Activated B cell treated with CpG ODN at 0.5 μM for 24 hours (primary cell): ENCODE data around the gene LENG1. TPM values are rescaled to one million over a fixed set of nuclear protein-coding genes. Genes with fewer than 3 reads are reported as not detected.

ENCODE experiments used
- ATAC-seq: fragments of 200-7000 bp; cut with Tn5 transposase; one replicate; pipeline ENCODE4 v1.10.0; 2021; ENCODE audit warnings: low read depth, mild to moderate bottlenecking, moderate library complexity
- CTCF ChIA-PET: fragments of 350-600 bp; sonication (Branson Sonifier 250); formaldehyde crosslinking; loops from one replicate; lab custom pipeline; 2021; ENCODE audit warnings: antibody characterized with exemption; lab: Charles Lee
- POLR2A ChIA-PET: fragments of 350-600 bp; sonication (Branson Sonifier 250); formaldehyde crosslinking; loops from one replicate; lab custom pipeline; 2021; ENCODE audit warnings: antibody characterized with exemption; lab: Charles Lee
- DNase-seq: peaks from one replicate; pipeline ENCODE4 v3.0.0; 2022
- H3K27ac Mint-ChIP-seq: one replicate; pipeline ENCODE4 v1.8.0; 2020; ENCODE audit warnings: mixed read lengths
- H3K27me3 Mint-ChIP-seq: one replicate; pipeline ENCODE4 v1.8.0; 2021; ENCODE audit warnings: mixed read lengths
- H3K36me3 Mint-ChIP-seq: one replicate; pipeline ENCODE4 v1.8.0; 2021; ENCODE audit warnings: low read depth, mixed read lengths
- H3K4me1 Mint-ChIP-seq: one replicate; pipeline ENCODE4 v1.8.0; 2021; ENCODE audit warnings: mixed read lengths
- H3K4me3 Mint-ChIP-seq: one replicate; pipeline ENCODE4 v1.8.0; 2020; ENCODE audit warnings: mild to moderate bottlenecking, mixed read lengths
- H3K9me3 Mint-ChIP-seq: one replicate; pipeline ENCODE4 v1.8.0; 2020; ENCODE audit warnings: mixed read lengths
- intact Hi-C: fragments of 100-400 bp; cut with micrococcal nuclease; formaldehyde crosslinking; loops from one replicate; pipeline ENCODE4 v1.15.1; 2024
- total RNA-seq: library from RNA; stranded (reverse); gene quantifications from 2 replicates; pipeline ENCODE4 v1.2.3, GENCODE V29; 2022
- TF ChIP-seq, protein P1 (sequence below): fragments of 200-600 bp; IDR thresholded peaks from one replicate; pipeline ENCODE4 v1.8.0; 2022; ENCODE audit warnings: antibody characterized with exemption, mild to moderate bottlenecking

Gene LENG1
- total RNA-seq, 1 donor from 2014 or later = 8.3 TPM

GRCh38 chr19:54160182-54160811, 776 bp upstream of the LENG1 start:
- POLR2A ChIA-PET = interaction anchor here (0.7 to 4.7 kb wide), 9 partner anchors 22 to 288 kb away, joined by 4 to 69 read pairs (median 7); partner anchors contain the start of genes CNOT3, LENG8, MBOAT7 and NDUFA3
- DNase-seq = no peak
- H3K36me3 Mint-ChIP-seq = peaks cover 33% of the 10 kb centered on the region

GRCh38 chr19:54158812-54159351, 639 bp downstream of the LENG1 start:
- ChIA-PET POLR2A (interaction anchor here (0.6 to 4.7 kb wide), 16 partner anchors 15 to 1004 kb away, joined by 3 to 69 read pairs (median 5); partner anchors contain the start of genes CNOT3, LENG8, MBOAT7 and NDUFA3), CTCF (interaction anchor here (0.8 to 1.5 kb wide), 7 partner anchors 9 to 232 kb away, joined by 3 to 4 read pairs (median 3); no protein-coding TSS in a partner anchor)
- intact Hi-C loops = loop anchor here (1.0 to 2.0 kb wide), 4 partner anchors 22 to 56 kb away; partner anchors contain the start of genes CNOT3, NDUFA3, PRPF31 and TFPT
- Mint-ChIP-seq H3K27ac (peak overlapping the region; percentile 99), H3K4me1 (peaks cover 46% of the 10 kb centered on the region), H3K9me3 (no peaks in the 10 kb centered on the region), H3K36me3 (peaks cover 46% of the 10 kb centered on the region), H3K27me3 (peaks cover 2% of the 10 kb centered on the region), H3K4me3 (peak overlapping the region; percentile 100)
- no peak for DNase-seq
- TF ChIP-seq, protein P1, sequence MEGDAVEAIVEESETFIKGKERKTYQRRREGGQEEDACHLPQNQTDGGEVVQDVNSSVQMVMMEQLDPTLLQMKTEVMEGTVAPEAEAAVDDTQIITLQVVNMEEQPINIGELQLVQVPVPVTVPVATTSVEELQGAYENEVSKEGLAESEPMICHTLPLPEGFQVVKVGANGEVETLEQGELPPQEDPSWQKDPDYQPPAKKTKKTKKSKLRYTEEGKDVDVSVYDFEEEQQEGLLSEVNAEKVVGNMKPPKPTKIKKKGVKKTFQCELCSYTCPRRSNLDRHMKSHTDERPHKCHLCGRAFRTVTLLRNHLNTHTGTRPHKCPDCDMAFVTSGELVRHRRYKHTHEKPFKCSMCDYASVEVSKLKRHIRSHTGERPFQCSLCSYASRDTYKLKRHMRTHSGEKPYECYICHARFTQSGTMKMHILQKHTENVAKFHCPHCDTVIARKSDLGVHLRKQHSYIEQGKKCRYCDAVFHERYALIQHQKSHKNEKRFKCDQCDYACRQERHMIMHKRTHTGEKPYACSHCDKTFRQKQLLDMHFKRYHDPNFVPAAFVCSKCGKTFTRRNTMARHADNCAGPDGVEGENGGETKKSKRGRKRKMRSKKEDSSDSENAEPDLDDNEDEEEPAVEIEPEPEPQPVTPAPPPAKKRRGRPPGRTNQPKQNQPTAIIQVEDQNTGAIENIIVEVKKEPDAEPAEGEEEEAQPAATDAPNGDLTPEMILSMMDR = no peak
- ATAC-seq = no peak

More at GRCh38 chr19:54160182-54160811, 776 bp upstream of the LENG1 start:
- Mint-ChIP-seq H3K27me3 (peaks cover 10% of the 10 kb centered on the region), H3K9me3 (no peaks in the 10 kb centered on the region), H3K4me3 (peak overlapping the region; percentile 100), H3K4me1 (peaks cover 56% of the 10 kb centered on the region), H3K27ac (peak overlapping the region; percentile 99)
- CTCF ChIA-PET = interaction anchor here (1.0 to 1.5 kb wide), 4 partner anchors 9 to 231 kb away, joined by 3 to 4 read pairs (median 4); no protein-coding TSS in a partner anchor
- TF ChIP-seq, protein P1 = no peak
- no peak for ATAC-seq
- intact Hi-C loops = loop anchor here (1.0 to 10.0 kb wide), 2 partner anchors 135 to 289 kb away; partner anchors contain the start of gene LENG8

DNA sequence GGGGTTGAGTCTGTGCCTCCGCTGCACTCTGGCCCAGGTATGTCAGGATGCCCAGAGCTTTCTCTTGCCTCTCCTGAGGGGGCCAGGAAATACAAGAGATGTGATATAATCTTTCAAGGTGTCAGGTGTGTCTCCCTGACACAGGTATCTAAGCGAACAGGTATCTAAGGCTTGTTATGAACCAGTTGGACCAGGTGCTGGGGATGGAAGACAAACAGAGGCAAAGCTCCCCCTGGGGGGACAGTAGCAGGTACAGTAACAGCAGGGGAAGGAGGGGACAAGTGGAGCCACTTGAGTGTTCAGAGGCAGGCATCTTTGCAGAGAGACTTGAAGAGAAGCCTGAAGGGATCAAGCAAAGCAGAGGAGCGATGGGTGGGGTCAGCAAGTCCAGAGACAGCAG, 2.6 kb downstream of the LENG1 start:
- H3K27me3 Mint-ChIP-seq = no peaks in the 10 kb centered on the region
- H3K27ac Mint-ChIP-seq = no peak overlapping the region
- no peak for ATAC-seq
- TF ChIP-seq, protein P1 = no peak
- ChIA-PET CTCF (no interaction called here), POLR2A (interaction anchor here (1.0 to 4.7 kb wide), 2 partner anchors 15 to 19 kb away, joined by 3 to 69 read pairs; partner anchors contain the start of gene CNOT3)
- H3K9me3 Mint-ChIP-seq = no peaks in the 10 kb centered on the region
- intact Hi-C loops = no loop called here
- DNase-seq = no peak
- H3K4me1 Mint-ChIP-seq = peaks cover 37% of the 10 kb centered on the region
- H3K36me3 Mint-ChIP-seq = peaks cover 62% of the 10 kb centered on the region
- H3K4me3 Mint-ChIP-seq = no peak overlapping the region

DNA sequence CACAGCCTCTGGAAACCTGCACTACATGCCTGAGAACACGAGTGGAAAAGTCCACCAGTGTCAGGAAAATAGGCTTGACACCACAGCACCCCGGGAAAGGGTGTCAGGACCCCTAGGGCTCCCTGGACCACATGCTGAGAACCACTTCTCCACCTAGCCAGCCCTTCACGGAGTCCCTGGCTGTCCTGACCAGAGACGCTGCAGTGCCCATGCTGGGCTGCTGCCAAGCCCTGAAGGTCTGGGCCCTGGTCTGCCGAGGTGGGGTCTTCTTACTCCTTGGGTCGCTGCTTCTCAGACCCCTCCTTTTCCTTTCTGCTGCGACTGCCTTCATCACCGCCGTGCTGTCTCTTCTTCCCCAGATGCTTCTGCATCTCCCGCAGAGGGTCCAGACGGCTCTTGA, 3.0 kb downstream of the LENG1 start:
- Mint-ChIP-seq H3K4me1 (peaks cover 34% of the 10 kb centered on the region), H3K36me3 (peaks cover 67% of the 10 kb centered on the region), H3K27ac (no peak overlapping the region), H3K27me3 (no peaks in the 10 kb centered on the region), H3K9me3 (no peaks in the 10 kb centered on the region), H3K4me3 (no peak overlapping the region)
- DNase-seq = no peak
- CTCF ChIA-PET = no interaction called here
- intact Hi-C loops = no loop called here
- POLR2A ChIA-PET = interaction anchor here (4.7 kb wide), 1 partner anchor 19 kb away, joined by 69 read pairs; the partner anchor contains the start of gene CNOT3
- TF ChIP-seq, protein P1 = no peak
- no peak for ATAC-seq

DNA sequence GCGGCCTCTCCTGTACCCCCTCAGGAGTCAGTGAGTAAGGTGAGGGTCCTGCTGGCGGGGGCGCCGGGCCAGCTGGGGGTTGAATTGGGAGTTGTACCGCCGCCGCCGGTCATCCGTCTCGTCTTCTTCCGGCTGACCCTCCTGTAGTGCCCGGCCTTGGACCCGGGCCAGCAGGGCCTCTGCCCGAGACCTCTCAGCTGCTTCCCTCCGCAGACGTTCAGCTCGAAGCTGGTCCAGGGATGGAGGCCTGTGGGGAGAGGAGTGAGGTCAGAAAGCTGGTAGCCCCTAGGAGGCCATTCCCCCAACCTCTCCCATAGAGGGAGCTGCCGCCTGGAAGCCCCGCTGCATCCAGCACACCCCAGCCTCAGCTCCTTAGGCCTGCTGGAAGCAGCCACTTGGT, 3.8 kb downstream of the LENG1 start:
- CTCF ChIA-PET = no interaction called here
- Mint-ChIP-seq H3K27me3 (no peaks in the 10 kb centered on the region), H3K4me1 (peaks cover 28% of the 10 kb centered on the region), H3K27ac (no peak overlapping the region), H3K4me3 (no peak overlapping the region), H3K36me3 (peaks cover 74% of the 10 kb centered on the region), H3K9me3 (no peaks in the 10 kb centered on the region)
- intact Hi-C loops = no loop called here
- ATAC-seq = no peak
- TF ChIP-seq, protein P1 = no peak
- no peak for DNase-seq
- POLR2A ChIA-PET = interaction anchor here (4.7 kb wide), 1 partner anchor 18 kb away, joined by 69 read pairs; the partner anchor contains the start of gene CNOT3
